ENCODE data around the gene KMT2B. TPM values are rescaled to one million over a fixed set of nuclear protein-coding genes. Genes with fewer than 3 reads are reported as not detected.

Gene KMT2B
- total and polyA plus RNA-seq, 2 of the 8 experiments (the other 6 are each of a cell fraction or from before 2014, with no cell fraction given) = 26.7 to 38.6 TPM

DNA sequence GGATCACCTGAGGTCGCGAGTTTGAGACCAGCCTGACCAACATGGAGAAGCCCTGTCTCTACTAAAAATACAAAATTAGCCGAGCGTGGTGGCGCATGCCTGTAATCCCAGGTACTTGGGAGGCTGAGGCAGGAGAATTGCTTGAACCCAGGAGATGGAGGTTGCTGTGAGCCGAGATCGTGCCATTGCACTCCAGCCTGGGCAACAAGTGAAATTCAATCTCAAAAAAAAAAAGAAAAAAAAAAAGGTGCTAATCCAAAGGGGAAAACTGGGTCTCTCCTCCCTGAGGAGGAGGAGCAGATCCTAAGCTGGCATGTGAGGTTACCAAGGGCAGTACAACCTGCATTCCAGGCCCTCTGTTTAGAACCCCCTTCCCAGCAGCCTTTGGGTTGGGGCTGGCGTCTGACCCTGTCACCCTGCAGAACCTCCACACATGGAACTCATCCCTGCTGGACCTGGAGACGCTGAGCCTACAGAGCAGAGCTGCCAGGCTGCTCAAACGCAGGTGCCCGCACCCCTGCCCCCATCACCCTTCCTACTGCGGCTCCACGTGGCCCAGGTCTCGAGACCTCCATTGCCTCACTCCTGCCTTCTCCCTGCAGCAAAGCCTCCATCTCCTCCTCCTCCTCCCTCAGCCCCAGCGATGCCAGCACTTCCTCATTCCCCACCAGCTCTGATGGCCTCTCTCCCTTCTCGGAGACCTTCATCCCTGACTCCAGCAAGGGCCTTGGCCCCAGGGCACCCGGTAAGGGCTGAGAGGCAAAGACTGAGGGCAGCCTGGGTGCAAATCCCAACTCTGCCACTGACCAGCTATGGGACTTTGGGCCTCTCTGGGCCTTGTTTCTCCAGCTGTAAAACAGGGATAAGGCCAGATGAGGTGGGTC lies 46.9 kb downstream of the KMT2B start:
- POLR2A ChIA-PET (ENCODE audit: partially characterized antibody) = interaction anchor here (0.6 to 1.9 kb wide), 5 partner anchors 8 to 207 kb away, joined by 3 to 9 read pairs (median 5); partner anchors contain the start of genes HSPB6, PSENEN and U2AF1L4

More for the DNA sequence above, 46.9 kb downstream of the KMT2B start:
- no peak for TF ChIP-seq RNF2 (IDR thresholded peaks at IDR 0.05; ENCODE audit: borderline replicate concordance, low read depth, low read length, missing control alignments, poor library complexity, severe bottlenecking)
- TF ChIP-seq CHD1 (IDR thresholded peaks at IDR 0.05; ENCODE audit: low read depth, low read length) = no peak
- Histone ChIP-seq H3K4me3 (ENCODE audit: extremely low read depth in 1 of 4, insufficient read depth in 2 of 4, low read depth in 3 of 4, low read length in 4 of 4) (no peak overlapping the region), H3K4me2 (ENCODE audit: insufficient read depth in 1 of 2, low read depth in 2 of 2, low read length in 2 of 2) (no peak overlapping the region), H4K5ac (ENCODE audit: insufficient read length, low read depth, low read length) (no peak overlapping the region), H3K4ac (replicated peaks; ENCODE audit: insufficient read length, low read depth, low read length) (no peak overlapping the region), H3K4me1 (replicated peaks in 1 of 4; ENCODE audit: control insufficient read depth in 3 of 4, insufficient read depth in 4 of 4, low read length in 3 of 4) (peaks cover 0 to 13% (median 7%) of the 10 kb centered on the region in 4 experiments; a peak in 5 of 7 replicates), H3K27me3 (replicated peaks in 1 of 4; ENCODE audit: control insufficient read depth in 3 of 4, extremely low read depth in 1 of 4, insufficient read depth in 3 of 4, low read length in 3 of 4) (no peaks in the 10 kb centered on the region), H2BK12ac (ENCODE audit: low read depth, low read length) (no peak overlapping the region), H2BK5ac (ENCODE audit: low read depth, low read length) (no peak overlapping the region), H3K56ac (replicated peaks; ENCODE audit: insufficient read length, low read depth, low read length) (no peak overlapping the region), H3K36me3 (ENCODE audit: control insufficient read depth in 2 of 4, insufficient read depth in 4 of 4, low read length in 3 of 4) (peaks cover 2 to 19% (median 6%) of the 10 kb centered on the region in 4 experiments; a peak in 5 of 8 replicates), H4K20me1 (replicated peaks in 1 of 2; ENCODE audit: control insufficient read depth in 1 of 2, insufficient read depth in 2 of 2, low read length in 2 of 2) (peaks cover 4 to 7% of the 10 kb centered on the region in 2 experiments), H3K9me3 (ENCODE audit: insufficient read depth in 2 of 2, low read depth in 1 of 2, low read length in 1 of 2) (no peaks in the 10 kb centered on the region), H3K14ac (ENCODE audit: insufficient read length) (no peak overlapping the region), H3K27ac (ENCODE audit: low read depth, low read length) (no peak overlapping the region), H3K23me2 (ENCODE audit: low read depth, low read length) (no peaks in the 10 kb centered on the region; the same call in 1 of the 2 replicates), H4K91ac (replicated peaks; ENCODE audit: insufficient read length, low read length) (no peak overlapping the region), H2AFZ (ENCODE audit: low read length) (no peak overlapping the region), H3K23ac (ENCODE audit: insufficient read length) (no peak overlapping the region), H3K18ac (ENCODE audit: extremely low read depth, low read length) (no peak overlapping the region), H2AK5ac (ENCODE audit: low read depth, low read length) (no peak overlapping the region), H2BK20ac (ENCODE audit: low read length) (no peak overlapping the region), H2BK120ac (replicated peaks; ENCODE audit: low read depth, low read length) (no peak overlapping the region), H3K9ac (replicated peaks in 1 of 4; ENCODE audit: extremely low read depth in 1 of 4, low read depth in 3 of 4, low read length in 3 of 4) (no peak overlapping the region), H3K79me1 (ENCODE audit: low read depth, low read length) (no peaks in the 10 kb centered on the region; the same call in 1 of the 2 replicates), H2BK15ac (ENCODE audit: low read length) (no peak overlapping the region), H4K8ac (ENCODE audit: extremely low read depth, insufficient read depth, low read length) (no peak overlapping the region), H3K79me2 (ENCODE audit: control insufficient read depth in 1 of 2, insufficient read depth in 2 of 2, low read length in 2 of 2) (no peaks in the 10 kb centered on the region; a peak in 1 of 4 replicates)
- FAIRE-seq (no peak), DNase-seq (ENCODE audit: low read depth in 1 of 2, low spot score in 2 of 2) (no peak)
- WGBS, 2 experiments (ENCODE audit: extremely low coverage in 1 of 2, insufficient coverage in 1 of 2, insufficient read length in 1 of 2, insufficient replicate concordance in 2 of 2, low coverage in 1 of 2, low lambda C conversion rate in 2 of 2, missing lambda C conversion rate in 1 of 2) = 92% methylated on average over 15 of the region's 17 CpGs; no CpG with 5 or more reads in 1 of the 2 experiments
- CTCF ChIA-PET (ENCODE audit: partially characterized antibody) = interaction anchor here (0.6 to 0.9 kb wide), 6 partner anchors 12 to 317 kb away, joined by 3 to 7 read pairs (median 4); partner anchors contain the start of gene FFAR2

Data from H1 (cell line).